ENCODE measurements around the gene FAM174B.

GRCh38 chr15:92687746-92688145 lies 32.2 kb upstream of the FAM174B start:
- TF ChIP-seq POLR2AphosphoS5 (IDR thresholded peaks at IDR 0.05; ENCODE audit: borderline replicate concordance, low read depth, low read length): no peak
- no peak for TF ChIP-seq EZH2 (IDR thresholded peaks at IDR 0.05)
